Raji (cell line): ENCODE data around the gene BACH2.

Experiments
- POLR2A ChIP-seq: IDR thresholded peaks from 2 replicates; pipeline ENCODE4 v1.6.1; 2011; ENCODE audit warnings: low read depth, low read length, control low read depth; ENCODE audit not compliant: insufficient read depth

BACH2 gene

DNA sequence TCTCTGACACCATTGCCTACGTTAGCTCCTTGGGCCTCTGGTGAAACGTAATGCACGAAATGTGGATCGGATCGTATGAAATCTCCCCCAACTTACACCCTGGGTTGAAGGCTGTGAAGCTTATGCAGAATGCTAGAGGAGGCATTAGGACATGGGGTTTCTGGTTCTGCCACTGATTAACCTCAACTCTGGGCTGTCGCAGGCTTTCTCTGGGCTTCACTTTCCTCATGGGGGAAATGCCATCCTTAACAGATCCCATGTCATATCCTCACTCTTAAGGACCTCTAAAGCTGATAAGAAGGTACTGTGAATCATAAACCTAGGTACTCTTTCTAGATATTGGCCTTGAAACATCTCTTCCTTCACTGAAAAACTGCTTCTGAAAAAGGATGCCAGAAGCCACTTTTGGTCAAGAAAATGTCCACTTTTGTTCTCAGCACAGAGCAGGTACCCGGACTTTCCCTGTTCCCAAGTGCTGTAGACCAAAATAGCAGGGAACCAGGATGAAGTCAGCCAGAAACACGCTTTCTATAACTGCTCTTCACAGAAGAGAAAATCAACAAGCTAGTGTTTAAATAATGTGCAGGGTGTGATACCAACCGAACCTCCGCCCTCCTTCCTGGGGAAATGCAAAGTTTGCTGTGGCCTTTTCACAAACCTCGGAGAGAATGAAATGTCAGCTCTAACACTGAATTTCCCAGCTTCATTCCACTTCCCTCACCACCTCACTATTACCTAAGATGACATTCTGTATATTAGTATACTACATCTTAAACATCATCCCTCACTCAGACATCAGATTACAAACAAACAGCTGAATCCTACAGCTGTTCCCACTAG, 118.9 kb downstream of the BACH2 start:
- no peak for TF ChIP-seq POLR2A

GRCh38 chr6:90175627-90176538, 120.8 kb downstream of the BACH2 start:
- TF ChIP-seq POLR2A, result no peak

DNA sequence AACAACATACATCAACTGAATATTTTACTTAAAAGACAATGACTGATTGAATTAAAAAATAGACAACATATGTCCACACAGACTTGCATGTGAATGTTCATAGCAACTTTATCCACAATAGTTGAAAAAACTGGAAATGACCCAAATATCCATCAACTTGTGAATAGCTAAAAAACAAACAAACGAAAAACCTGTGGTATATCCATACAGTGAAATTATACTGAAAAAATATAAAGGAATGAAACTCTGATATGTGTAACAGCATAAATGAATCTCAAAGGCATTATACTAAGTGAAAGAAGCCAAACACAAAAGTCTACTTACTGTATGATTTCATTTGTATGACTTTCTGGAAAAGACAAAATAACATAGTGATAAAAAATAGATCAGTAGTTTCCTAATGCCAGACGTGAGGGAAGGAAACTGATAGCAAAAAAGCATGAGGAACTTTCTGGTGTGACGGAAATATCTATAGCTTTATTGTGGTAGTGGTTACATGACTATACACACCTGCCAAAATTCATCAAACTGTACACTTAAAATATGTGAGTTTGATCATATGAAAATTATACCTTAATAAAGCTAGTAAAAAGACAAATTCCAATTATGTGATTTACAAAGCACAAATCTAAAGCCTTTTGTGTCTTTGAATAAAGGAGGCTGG, 123.2 kb downstream of the BACH2 start:
- TF ChIP-seq POLR2A, result no peak

DNA sequence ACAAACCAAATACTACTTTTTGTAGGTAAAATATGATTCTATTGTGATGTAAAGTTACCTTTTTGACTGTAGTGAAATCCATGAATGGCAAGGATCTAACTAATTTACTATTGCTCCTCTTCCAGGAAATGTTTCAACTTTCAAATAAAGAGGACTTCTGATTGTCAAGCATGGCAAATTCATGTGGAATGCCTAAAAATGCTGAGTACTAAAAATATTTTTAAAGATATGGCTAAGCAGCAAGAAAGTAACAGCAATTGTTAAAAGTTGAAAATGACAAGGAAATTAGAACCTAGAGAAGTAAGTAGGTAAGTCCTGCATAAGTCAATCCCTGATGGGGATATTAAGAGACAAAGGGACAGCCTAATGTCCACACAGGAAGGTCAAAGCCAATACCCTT, 126.0 kb downstream of the BACH2 start:
- no peak for TF ChIP-seq POLR2A

DNA sequence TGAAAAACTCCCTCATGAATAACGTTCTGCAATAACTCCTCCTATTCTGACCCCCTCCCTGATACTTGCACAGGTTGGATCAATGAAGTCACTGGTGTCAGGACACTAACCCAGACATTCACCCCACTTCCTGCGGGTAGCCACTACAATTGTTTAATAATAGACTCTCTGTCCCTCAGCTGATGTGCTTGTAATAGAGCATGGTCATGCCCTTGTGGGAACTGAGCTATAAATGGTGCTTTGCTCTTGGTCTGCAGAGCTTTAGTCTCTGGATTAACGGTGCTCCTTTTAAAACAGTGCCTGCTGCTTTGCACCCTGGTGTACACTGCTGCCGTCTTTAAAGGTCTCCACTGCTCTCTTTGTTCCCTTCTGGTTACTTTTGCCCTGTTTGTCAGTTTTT, 127.3 kb downstream of the BACH2 start:
- no peak for TF ChIP-seq POLR2A

GRCh38 chr6:90168693-90169131, 127.9 kb downstream of the BACH2 start:
- no peak for TF ChIP-seq POLR2A

- TF ChIP-seq POLR2A, result no peak
These were observed 128.9 kb downstream of the BACH2 start for GRCh38 chr6:90167514-90168379.

GRCh38 chr6:90162648-90163387, 133.8 kb downstream of the BACH2 start:
- TF ChIP-seq POLR2A, result no peak

GRCh38 chr6:90160013-90160412, 136.6 kb downstream of the BACH2 start:
- TF ChIP-seq POLR2A, result no peak

- no peak for TF ChIP-seq POLR2A
These were observed 137.2 kb downstream of the BACH2 start for GRCh38 chr6:90159452-90159851.

DNA sequence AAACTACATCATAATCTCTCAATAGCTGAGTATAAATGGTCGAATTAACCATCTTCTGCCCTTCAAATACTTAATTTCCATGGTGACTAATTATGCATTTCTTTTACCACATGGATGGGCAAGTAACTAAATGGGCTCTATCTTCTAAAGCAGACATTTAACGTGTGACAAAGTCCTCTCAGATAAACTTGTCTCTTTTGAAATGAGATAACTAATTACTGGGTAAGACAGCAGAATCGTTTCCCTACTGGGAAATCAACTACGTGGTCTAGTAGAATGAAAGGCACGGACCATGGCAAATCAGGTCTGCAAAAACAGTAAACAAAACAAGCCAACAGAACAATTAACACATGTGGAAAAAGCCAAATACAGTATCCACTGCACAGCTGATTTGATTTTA, 137.7 kb downstream of the BACH2 start:
- TF ChIP-seq POLR2A, result no peak

- no peak for TF ChIP-seq POLR2A
These were observed 139.2 kb downstream of the BACH2 start for GRCh38 chr6:90157441-90157840.

GRCh38 chr6:90156861-90157260, 139.8 kb downstream of the BACH2 start:
- no peak for TF ChIP-seq POLR2A

DNA sequence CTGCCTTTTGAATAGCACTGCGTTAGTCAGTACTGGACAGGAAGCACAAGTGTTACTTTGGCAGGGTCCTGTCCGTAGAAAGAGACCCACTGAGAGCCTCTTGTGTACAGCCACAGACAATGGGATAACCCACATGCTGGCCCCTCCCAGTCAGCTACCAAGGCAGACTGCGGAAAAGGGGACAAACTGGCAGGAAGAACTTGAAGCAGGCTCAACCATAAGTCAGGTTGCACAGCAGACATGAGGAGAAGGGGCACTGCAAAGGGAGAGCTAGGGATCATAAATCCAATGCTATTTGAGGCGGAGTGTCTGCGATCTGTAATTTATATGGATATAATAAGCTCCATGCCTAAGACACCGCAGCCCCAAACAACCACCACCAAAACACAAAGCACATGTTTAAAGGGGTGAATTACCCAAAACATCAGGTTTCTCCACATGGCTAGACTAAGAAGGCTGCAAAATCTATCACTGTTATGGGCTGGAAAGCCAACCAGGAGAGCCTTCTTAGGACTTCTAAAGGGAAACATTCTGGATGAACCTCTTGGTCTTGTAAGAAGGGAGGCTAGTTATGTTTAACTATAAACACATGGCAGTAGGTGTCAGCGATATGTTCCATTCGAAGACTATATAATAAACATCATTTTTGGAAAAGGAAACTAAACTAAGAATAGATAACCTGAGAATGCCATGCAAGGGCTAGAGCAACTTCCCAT, 141.7 kb downstream of the BACH2 start:
- TF ChIP-seq POLR2A, result no peak
